NCI-H510A treated with DMSO at 0.1 percent for 48 hours (cell line): ENCODE data around the gene TP53.

Source experiments
- DNase-seq: peaks from one replicate; lab custom pipeline; 2025; lab: John Stamatoyannopoulos, UW

TP53 gene

DNA sequence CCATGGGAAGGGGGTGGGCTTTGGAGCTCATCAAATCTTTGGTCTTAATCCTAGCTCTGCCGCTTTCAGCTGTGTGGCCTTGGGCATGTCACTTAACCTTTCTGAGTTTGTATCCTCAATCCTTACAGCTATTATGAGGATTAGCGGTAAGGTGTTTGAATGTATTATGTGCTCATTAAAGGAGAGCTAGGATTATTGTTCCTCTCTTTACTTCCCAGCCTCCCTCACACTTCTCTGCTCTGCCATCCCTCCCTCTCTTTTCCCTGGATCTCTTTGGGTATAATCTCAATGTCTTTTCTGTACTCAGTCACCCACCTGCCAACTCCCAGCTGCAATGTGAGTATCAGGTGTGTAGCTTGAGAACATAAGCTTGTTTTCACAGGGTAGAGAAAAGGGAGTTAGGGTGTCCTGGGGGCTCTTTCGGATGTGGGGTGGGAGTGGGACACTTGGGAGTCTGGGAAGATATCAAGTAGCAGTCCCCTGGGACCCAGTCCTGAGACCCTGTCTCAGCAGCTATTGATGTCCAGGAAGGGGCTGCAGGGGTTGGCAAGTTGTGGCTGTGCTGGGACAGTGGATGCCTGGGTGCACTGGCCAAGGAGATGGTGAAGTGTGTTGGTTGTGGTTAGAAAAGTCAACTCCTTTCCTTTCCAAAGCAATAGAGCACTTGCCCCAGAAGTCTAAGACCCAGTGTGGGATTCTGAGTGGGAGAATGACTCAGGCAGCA lies 19.5 kb upstream of the TP53 start:
- no peak for DNase-seq

DNA sequence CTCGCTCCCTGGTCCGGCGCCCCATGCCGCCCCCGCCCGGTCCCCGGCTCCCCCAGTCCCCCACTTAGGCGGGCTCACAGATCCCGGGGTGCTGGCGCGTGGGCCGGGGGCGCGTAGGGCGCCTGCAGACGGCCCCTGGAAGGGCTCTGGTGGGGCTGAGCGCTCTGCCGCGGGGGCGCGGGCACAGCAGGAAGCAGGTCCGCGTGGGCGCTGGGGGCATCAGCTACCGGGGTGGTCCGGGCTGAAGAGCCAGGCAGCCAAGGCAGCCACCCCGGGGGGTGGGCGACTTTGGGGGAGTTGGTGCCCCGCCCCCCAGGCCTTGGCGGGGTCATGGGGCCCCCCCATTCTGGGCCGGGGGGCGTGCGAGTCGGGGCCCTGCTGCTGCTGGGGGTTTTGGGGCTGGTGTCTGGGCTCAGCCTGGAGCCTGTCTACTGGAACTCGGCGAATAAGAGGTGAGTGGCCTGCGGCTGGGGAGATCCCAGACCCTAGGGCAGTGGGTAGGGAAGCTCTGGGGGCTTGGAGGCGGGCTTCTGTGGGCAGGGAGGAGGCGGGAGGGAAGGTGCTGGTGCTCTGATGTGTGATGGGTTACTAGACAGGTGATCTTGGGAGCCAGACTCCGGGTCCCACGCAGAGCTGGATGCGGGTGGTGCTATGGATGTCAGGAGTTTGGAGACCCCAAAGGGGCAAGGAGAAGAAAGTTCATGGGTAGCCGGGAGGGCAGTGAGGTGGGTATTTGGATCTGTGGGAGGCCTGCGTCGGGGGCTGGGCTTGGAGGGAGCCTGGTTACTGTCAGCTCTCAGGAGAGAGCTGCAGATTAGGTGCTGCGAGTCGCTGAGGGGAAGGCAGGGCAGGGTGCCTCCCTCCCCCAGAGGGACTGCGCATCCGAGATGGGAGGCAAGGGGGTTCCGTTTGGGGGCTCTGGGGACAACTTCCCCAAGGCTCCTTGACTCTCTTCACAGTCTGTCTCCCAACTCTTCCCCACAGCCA lies 18.3 kb upstream of the TP53 start:
- no peak for DNase-seq

DNA sequence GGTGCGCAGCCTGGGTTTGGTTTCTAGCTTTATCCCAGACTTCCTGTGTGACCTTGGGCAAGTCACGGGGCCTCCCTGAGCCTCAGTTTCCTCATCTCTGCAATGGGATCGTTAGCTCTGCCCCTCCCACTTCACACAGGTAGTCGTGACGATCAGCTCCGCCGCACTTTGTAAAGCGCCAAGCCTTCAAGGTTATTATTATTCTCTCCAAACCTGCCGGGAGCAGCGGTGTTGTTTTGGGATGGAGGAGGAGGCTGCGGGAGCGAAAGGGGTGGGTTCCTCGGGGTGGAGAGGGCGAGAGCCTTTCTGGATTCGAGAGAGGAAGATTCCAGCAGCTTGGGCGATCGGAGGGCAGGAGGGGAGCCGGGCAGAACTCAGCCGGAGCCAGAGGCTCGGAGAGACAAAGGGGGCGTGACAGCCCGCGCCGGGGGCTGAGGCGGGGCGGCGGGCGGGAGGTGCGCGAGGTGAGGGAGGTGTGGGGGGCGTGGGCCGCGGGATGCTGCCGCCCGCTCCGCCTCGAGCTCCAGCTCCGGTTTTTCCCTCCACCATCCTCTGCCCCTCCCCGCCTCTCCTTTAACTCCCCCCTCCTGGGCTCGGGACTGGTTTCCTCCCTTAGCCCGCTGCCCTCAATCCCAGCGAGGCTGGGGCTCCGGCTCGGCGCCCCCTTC lies 17.4 kb upstream of the TP53 start, which contains the start of gene EFNB3:
EFNB3 (plus strand) TSS at position 602 of the 668 bp plus-strand sequence. CDS start 397 bp downstream, outside the sequence.
- DNase-seq: peak; percentile 76

DNA sequence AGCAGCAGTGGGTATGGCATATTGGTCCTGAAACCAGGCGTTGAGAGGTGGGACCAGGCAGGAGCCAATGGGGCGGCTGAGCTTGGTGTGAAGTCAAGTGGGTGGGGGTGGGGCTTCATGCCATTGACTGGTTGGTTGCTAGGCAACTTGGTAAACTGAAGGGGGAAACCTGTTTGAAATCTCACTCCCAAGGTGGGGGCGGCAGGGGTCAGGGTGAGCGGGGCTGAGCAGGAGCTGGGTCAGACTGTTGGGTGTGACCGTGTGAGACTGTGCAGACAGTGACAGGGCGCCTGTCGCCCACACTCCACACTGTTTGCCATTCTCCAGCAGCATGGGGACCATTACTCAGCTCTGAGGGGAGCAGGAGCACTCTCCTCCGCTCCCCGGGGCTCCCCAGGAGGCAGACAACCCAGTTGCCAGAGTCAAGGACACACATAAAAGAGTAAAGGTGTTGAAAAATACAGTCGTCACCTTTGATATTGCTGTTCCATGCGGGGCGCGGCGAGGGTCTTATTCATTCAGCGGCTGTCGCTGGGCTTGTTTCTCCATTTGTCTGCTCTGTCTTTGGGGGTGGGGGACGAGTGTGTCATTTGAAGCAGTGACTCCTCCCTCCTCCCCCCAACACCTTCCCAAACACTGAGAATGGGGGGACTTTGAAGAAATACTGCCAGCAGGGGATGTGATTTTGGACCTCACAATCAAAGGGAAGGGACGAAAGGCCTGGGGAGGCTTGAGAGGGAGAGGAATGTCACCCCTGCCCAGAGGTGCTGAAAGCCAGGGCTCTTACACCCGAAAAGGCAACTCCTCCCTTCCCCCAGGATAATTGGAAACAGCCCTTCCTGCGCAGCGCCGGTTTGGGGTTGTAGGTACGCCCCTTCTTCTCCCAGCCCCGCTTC lies 16.5 kb upstream of the TP53 start:
- DNase-seq: peak; percentile 83

DNA sequence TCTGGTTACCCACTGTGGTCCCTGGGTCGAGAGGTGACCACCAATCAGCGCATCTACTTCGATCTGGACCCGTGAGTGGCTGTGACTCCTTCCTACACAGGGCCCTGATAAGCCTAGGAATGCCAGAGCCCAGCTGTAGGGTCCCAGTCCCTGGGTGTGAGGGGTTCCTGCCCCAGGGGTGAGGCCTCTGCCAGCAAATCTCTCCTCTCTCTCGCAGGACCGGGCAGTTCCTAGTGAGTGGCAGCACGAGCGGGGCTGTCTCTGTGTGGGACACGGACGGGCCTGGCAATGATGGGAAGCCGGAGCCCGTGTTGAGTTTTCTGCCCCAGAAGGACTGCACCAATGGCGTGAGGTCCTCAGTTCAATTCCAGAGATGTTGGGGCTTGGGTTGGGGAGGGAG lies 15.5 kb upstream of the TP53 start:
- DNase-seq: no peak

DNA sequence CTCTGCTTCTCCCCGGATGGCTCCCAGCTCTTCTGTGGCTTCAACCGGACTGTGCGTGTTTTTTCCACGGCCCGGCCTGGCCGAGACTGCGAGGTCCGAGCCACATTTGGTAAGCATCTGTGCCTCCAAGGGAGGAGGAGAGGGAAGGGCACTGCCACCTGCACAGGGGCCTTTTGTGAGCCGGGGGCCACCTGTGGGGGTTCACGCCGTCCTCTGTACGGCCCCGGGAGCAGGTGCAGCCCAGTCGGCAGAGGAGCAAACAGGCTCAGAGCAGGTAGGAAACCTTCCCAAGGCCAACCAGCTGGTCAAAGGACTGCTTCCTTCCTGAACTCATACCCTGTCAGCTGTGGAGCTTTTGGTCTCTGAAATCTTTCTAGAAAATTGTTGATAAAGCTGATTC lies 14.4 kb upstream of the TP53 start:
- DNase-seq: no peak

DNA sequence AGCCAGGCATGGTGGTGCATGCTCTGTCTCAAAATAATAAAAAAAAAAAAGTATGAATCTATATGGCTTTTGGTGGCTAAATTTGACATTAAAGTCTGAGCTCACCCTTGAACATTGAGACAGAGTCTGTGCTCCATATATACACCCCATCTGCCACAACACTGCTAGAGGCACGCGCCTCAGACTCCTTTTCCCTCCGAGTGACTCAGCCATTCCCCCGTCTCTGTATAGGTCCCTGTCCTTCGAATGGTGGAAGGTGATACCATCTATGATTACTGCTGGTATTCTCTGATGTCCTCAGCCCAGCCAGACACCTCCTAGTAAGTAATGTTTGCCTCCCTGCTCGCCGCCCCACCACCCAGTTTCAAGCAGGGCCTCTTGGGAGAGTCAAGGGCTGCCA lies 13.2 kb upstream of the TP53 start:
- DNase-seq: no peak

DNA sequence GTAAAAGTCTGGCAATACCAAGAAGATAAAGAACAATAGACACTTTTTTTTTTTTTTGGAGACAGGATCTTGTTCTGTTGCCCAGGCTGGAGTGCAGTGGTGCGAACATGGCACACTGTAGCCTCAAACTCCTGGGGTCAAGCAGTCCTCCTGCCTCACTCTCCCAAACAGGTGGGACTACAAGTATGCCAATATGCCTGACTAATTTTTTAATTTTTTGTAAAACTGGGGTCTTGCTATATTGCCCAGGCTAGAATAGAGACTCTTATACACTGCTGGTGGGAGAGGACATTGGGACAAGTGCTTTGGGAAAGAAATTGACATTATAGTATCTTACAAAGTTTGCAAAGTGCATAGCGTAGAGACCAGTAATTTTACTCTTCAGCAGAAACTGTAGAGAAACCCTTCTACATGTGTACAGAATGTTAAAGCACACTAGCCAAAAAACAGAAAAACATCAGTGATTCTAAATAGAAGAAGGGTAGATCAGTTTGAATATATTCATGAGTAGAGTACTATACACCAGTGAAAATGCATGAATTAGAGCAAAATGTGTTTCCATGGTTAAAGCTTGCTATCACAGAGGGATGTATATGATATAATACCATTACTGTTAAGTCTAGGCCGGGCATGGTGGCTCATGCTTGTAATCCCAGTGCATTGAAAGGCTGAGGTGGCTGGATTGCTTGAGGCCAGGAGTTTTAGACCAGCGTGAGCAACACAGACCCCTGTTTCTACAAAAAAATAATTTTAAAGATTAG lies 10.7 kb upstream of the TP53 start:
- DNase-seq: no peak

DNA sequence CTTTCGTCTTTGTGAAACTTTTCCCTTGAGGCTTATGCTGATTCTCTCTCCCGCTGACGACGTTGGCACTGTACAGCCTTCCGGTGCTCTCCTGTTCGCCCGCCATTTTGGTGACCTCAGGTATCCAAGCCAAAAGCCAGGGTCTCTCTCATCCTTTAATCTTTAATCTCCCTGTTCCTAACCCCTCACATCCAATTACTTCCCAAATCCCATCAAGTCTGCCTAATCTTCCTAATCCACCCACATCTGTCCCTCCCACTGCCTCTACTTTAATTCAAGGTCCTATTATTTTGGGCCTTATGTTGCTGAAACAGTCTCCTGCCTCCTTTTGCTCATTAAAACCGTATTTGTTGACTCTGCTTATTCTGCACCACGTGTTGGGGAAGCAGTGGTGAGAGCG lies 8.3 kb upstream of the TP53 start:
- DNase-seq: no peak

DNA sequence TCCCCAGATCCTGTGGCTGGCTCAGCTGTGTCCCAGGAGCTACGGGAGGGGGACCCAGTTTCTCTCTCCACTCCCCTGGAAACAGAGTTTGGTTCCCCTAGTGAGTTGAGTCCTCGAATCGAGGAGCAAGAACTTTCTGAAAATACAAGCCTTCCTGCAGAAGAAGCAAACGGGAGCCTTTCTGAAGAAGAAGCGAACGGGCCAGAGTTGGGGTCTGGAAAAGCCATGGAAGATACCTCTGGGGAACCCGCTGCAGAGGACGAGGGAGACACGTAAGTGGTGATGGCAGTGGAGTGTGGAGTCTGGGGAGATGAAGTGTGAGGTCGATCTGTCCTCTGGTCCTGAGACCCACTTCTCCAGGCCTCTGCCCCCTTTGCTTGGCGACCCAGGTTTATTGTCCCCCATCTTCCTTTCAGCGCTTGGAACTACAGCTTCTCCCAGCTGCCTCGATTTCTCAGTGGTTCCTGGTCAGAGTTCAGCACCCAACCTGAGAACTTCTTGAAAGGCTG lies 1.6 kb upstream of the TP53 start:
- no peak for DNase-seq

DNA sequence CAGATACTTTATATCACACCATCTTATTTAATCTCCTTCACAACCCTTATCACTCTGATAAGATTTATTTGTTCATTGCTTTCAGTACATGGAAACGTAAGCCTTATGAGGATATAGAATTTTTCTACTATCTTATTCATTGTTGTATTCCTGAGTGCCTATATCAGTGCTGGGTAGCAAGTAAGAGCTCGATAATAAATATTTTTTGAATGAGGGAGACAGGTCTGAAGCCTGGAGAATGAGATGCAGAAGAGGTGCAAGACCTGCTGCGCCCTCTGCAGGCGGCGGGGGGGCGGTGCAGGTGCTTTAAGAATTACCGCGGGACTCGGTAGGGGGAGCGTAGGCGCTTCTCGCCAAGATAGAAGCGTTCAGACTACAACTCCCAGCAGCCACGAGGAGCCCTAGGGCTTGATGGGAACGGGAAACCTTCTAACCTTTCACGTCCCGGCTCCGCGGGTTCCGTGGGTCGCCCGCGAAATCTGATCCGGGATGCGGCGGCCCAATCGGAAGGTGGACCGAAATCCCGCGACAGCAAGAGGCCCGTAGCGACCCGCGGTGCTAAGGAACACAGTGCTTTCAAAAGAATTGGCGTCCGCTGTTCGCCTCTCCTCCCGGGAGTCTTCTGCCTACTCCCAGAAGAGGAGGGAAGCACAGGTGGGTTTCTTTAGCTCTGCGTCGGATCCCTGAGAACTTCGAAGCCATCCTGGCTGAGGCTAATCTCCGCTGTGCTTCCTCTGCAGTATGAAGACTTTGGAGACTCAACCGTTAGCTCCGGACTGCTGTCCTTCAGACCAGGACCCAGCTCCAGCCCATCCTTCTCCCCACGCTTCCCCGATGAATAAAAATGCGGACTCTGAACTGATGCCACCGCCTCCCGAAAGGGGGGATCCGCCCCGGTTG lies 868 bp upstream of the TP53 start, which contains the start of gene WRAP53:
WRAP53 (plus strand) TSS at position 570 of the 900 bp plus-strand sequence; CDS start at position 742, 172 bp downstream.
- DNase-seq: peak; percentile 96

DNA sequence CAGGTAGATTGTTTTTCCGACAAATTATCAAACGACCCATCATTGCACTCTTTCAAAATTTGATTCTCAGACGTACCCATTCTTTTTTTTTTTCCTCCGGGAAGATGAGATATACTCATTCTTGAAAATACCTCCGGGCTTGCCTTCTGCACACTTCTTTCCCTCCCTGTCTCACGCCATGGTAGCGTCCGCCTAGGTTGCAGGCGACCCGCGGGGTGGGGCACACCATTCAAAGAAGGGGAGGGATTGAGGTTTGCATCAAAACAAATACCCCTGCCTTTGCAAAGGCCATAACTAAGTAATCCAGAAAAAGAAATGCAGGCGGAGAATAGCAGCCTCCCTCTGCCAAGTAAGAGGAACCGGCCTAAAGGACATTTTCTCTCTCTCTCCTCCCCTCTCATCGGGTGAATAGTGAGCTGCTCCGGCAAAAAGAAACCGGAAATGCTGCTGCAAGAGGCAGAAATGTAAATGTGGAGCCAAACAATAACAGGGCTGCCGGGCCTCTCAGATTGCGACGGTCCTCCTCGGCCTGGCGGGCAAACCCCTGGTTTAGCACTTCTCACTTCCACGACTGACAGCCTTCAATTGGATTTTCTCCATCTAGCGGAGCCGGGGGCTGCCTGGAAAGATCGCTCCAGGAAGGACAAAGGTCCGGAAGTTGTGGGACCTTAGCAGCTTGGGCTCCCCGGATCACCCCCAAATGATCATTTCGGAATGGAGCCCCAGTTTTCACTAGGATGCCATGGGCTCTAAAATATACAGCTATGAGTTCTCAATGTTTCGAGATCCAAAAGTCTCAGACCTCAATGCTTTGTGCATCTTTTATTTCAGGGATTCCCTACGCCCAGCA lies 843 bp downstream of the TP53 start:
- peak; percentile 93 for DNase-seq

DNA sequence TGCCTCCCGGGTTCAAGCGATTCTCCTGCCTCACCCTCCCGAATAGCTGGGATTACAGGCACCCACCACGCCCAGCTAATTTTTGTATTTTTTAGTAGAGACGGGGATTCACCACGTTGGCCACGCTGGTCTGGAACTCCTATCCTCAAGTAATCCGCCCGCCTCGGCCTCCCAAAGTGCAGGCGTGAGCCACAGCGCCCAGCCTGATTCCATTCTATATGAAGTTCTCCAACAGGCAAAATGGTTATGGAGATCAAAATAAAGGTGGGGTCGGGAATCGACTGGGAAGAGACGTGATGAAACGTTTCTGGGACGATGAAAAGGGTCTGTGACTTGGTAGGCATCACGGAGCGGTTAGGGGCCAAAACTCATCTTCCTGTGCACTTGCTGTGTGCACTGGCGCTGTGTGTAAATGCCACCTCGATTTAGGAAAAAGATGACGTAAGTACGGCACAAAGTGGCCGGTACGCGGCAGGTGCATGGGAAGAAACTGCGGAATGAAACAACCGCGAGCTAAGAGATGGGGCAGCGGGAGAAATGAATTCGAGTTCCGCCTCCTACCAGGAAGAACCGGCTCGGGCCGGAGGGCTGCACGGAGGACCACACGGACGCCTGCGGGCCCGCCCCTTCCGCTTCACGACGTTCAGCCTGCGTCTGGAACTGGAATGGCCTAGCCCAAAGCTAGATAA lies 1.6 kb downstream of the TP53 start:
- DNase-seq: no peak

DNA sequence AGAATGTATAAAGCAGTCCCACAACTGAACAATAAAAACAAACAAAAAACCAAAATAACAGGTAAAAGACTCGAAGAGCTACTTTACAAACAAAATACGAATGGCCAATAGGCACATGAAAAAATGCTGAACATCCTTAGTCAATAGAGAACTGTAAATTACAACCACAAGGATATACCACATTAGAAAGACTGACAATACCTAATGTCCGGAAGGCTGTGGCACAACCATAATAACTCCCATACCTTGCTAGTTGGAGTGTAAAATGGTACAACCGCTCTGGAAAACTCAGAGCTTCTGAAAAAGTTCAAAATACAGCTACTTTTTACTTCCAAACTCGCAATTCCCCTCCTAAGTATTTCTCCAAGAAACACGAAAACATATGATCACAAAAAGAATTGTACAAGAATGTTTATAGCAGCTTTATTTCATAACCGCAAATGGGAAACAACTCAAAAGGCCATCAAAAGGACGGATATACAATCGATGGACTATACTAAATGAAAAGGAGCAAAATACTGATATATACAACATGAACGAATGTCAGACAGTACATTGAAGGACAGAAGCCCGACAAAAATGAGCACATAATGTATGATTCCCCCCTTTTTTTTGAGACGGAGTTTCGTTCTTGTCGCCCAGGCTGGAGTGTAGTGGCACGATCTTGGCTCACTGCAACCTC lies 2.3 kb downstream of the TP53 start:
- DNase-seq: no peak

DNA sequence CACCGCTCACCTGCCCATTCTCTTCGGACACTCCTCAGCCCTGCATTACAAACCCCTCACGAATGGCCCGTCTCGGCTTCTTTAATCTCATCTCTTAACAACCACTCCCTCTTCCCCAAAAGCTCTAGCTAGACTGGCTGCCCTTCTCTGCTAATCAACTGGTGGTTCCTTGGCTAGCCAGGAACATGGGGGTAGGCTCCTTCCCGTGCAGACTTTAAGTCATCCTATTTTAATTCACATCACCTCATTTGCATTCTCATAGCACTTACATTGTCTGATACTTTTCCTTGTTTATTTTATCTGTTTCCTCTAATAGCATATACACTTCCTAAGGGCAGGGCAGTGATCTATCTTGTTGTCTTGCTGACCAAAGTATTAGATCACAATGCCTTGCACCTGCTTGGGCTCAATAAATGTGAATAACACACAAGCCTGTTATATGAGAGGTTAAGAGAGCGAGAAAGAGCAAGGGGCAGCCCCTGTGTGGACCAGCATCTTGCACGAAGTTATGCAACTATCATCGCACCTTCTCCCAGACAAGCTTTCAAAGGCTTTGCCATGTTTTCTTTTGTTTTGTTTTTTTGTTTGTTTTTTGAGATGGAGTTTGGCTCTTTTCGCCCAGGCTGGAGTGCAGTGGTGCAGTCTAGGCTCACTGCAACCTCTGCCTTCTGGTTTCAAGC lies 9.8 kb downstream of the TP53 start:
- no peak for DNase-seq

DNA sequence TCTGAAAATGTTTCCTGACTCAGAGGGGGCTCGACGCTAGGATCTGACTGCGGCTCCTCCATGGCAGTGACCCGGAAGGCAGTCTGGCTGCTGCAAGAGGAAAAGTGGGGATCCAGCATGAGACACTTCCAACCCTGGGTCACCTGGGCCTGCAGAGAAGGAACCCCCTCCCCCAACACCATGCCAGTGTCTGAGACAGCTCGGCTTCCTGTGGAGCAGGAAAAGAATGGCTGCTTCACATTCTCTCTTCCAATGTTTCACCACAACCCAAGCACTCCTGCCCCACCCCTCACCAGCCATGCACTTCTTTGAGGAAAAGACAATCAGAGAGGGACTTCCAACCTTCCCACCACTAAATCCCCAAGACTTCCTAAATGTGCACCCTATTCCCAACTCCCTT lies 10.8 kb downstream of the TP53 start:
- no peak for DNase-seq

DNA sequence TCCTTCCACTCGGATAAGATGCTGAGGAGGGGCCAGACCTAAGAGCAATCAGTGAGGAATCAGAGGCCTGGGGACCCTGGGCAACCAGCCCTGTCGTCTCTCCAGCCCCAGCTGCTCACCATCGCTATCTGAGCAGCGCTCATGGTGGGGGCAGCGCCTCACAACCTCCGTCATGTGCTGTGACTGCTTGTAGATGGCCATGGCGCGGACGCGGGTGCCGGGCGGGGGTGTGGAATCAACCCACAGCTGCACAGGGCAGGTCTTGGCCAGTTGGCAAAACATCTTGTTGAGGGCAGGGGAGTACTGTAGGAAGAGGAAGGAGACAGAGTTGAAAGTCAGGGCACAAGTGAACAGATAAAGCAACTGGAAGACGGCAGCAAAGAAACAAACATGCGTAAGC lies 12.4 kb downstream of the TP53 start:
- DNase-seq: no peak
